Measurements from ENCODE around the gene CAVIN2. TPM values are rescaled to one million over a fixed set of nuclear protein-coding genes. Genes with fewer than 3 reads are reported as not detected.

CAVIN2 gene
- total and polyA plus RNA-seq, 11 donors: 35.2 to 149 (median 93.0) TPM

GRCh38 chr2:191857886-191858285, 11.0 kb upstream of the CAVIN2 start:
- Histone ChIP-seq H3K9me3 (peaks cover 0 to 15% (median 0%) of the 10 kb centered on the region in 12 donors), H3K36me3 (no peaks in the 10 kb centered on the region), H3K27me3 (no peaks in the 10 kb centered on the region), H3K4me3 (no peak overlapping the region), H3K27ac (peak overlapping the region in 2 of 12 donors; percentile 5 to 20), H3K4me1 (peaks cover 2 to 52% (median 24%) of the 10 kb centered on the region in 12 donors)
- WGBS, 4 donors: 63 to 70% (median 65%) methylated on average over 3 of the region's 3 CpGs
- DNase-seq: peak in 1 of 5 donors; percentile 44
- TF ChIP-seq CTCF (IDR thresholded peaks at IDR 0.05) (no peak), POLR2A (IDR thresholded peaks at IDR 0.05) (no peak)
- ATAC-seq: no peak
- intact Hi-C loops (cut with DNase I): no loop called here

GRCh38 chr2:191857259-191857805, 10.4 kb upstream of the CAVIN2 start:
- H3K9me3 ChIP-seq: peaks cover 0 to 15% (median 0%) of the 10 kb centered on the region in 12 donors
- 63 to 75% (median 65%) methylated on average over 2 of the region's 2 CpGs for WGBS, 4 donors
- H3K4me3 ChIP-seq: no peak overlapping the region
- ATAC-seq (peak in 1 of 4 donors; percentile 38), DNase-seq (no peak)
- no peaks in the 10 kb centered on the region for H3K27me3 ChIP-seq
- no peak for TF ChIP-seq CTCF (IDR thresholded peaks at IDR 0.05)
- no peak for TF ChIP-seq POLR2A (IDR thresholded peaks at IDR 0.05)
- H3K36me3 ChIP-seq: no peaks in the 10 kb centered on the region
- H3K27ac ChIP-seq: no peak overlapping the region
- H3K4me1 ChIP-seq: peaks cover 2 to 46% (median 24%) of the 10 kb centered on the region in 12 donors
- intact Hi-C loops (cut with DNase I): no loop called here

- peaks cover 0 to 15% (median 0%) of the 10 kb centered on the region in 12 donors for H3K9me3 ChIP-seq
- DNase-seq (no peak), ATAC-seq (no peak)
- H3K4me1 ChIP-seq: peaks cover 2 to 41% (median 24%) of the 10 kb centered on the region in 12 donors
- peak overlapping the region in 1 of 12 donors; percentile 28 for H3K27ac ChIP-seq
- no peaks in the 10 kb centered on the region for H3K36me3 ChIP-seq
- no peaks in the 10 kb centered on the region for H3K27me3 ChIP-seq
- intact Hi-C loops (cut with DNase I): no loop called here
- WGBS, 4 donors: 91 to 93% (median 92%) methylated on average over 7 of the region's 7 CpGs
- H3K4me3 ChIP-seq: no peak overlapping the region
- no peak for TF ChIP-seq CTCF (IDR thresholded peaks at IDR 0.05)
- no peak for TF ChIP-seq POLR2A (IDR thresholded peaks at IDR 0.05)
Measured at GRCh38 chr2:191856111-191856876, 9.4 kb upstream of the CAVIN2 start.

- peaks cover 2 to 45% (median 25%) of the 10 kb centered on the region in 12 donors for H3K4me1 ChIP-seq
- ATAC-seq (peak in 2 of 4 donors; percentile 35 to 54), DNase-seq (no peak)
- TF ChIP-seq CTCF (IDR thresholded peaks at IDR 0.05) (no peak), POLR2A (IDR thresholded peaks at IDR 0.05) (no peak)
- no peaks in the 10 kb centered on the region for H3K36me3 ChIP-seq
- intact Hi-C loops (cut with DNase I): no loop called here
- peaks cover 0 to 15% (median 0%) of the 10 kb centered on the region in 12 donors for H3K9me3 ChIP-seq
- WGBS, 4 donors: 50 to 67% (median 57%) methylated on average over 5 of the region's 5 CpGs
- H3K27ac ChIP-seq: peak overlapping the region in 11 of 12 donors; percentile 41 to 76 (median 69)
- no peaks in the 10 kb centered on the region for H3K27me3 ChIP-seq
- no peak overlapping the region for H3K4me3 ChIP-seq
Measured at GRCh38 chr2:191855382-191855781, 8.5 kb upstream of the CAVIN2 start.

All from heart left ventricle (tissue), 16 donors.